ENCODE results near the gene LDLRAD4.
A peak's percentile ranks its signal among the peaks of the same experiment; 100 is the strongest.

LDLRAD4 gene

GRCh38 chr18:13226533-13227144, 8.1 kb downstream of the LDLRAD4 start:
- Histone ChIP-seq H2BK5ac (ENCODE audit: low read depth, low read length, poor library complexity, severe bottlenecking) (no peak overlapping the region), H3K27me3 (ENCODE audit: control insufficient read depth in 1 of 2, insufficient read depth in 1 of 2, low read length in 2 of 2) (peaks cover 15 to 34% of the 10 kb centered on the region in 2 experiments)

GRCh38 chr18:13227910-13228309, 9.3 kb downstream of the LDLRAD4 start:
- Histone ChIP-seq H4K8ac (ENCODE audit: low read length) (no peak overlapping the region), H2BK120ac (ENCODE audit: low read depth, low read length) (no peak overlapping the region), H3K27ac (ENCODE audit: low read length, poor library complexity, severe bottlenecking) (no peak overlapping the region), H3K27me3 (ENCODE audit: control insufficient read depth in 1 of 2, insufficient read depth in 1 of 2, low read length in 2 of 2) (peaks cover 14 to 21% of the 10 kb centered on the region in 2 experiments), H3K23ac (ENCODE audit: low read length in 2 of 2) (no peak overlapping the region), H3K4me3 (ENCODE audit: insufficient read depth in 1 of 2, low read depth in 1 of 2, low read length in 2 of 2) (no peak overlapping the region), H2BK5ac (ENCODE audit: low read depth, low read length, poor library complexity, severe bottlenecking) (no peak overlapping the region), H2BK15ac (ENCODE audit: low read depth, poor library complexity, severe bottlenecking) (no peak overlapping the region), H3K9ac (ENCODE audit: low read length) (no peak overlapping the region), H2AK5ac (ENCODE audit: low read length, severe bottlenecking) (no peak overlapping the region), H3K4ac (ENCODE audit: low read depth in 1 of 2, low read length in 2 of 2) (no peak overlapping the region), H2BK12ac (ENCODE audit: low read length in 2 of 2) (no peak overlapping the region), H3K9me3 (ENCODE audit: control insufficient read depth, low read length) (no peaks in the 10 kb centered on the region), H3K18ac (ENCODE audit: low read depth in 1 of 2, low read length in 2 of 2) (no peak overlapping the region), H3K79me1 (replicated peaks; ENCODE audit: low read length, poor library complexity, severe bottlenecking) (no peaks in the 10 kb centered on the region), H3K36me3 (ENCODE audit: control insufficient read depth in 1 of 2, insufficient read depth in 2 of 2, low read depth in 1 of 2, low read length in 2 of 2) (no peaks in the 10 kb centered on the region), H2AFZ (ENCODE audit: low read depth, low read length) (no peak overlapping the region), H3K4me1 (ENCODE audit: control insufficient read depth, insufficient read depth, low read depth, low read length) (no peaks in the 10 kb centered on the region), H4K91ac (ENCODE audit: low read length) (no peak overlapping the region), H3K14ac (ENCODE audit: low read length in 2 of 2) (no peak overlapping the region), H3K4me2 (ENCODE audit: low read length, poor library complexity, severe bottlenecking) (no peak overlapping the region)
- no peak for DNase-seq
- 85% methylated on average over 6 of the region's 6 CpGs for WGBS

More at GRCh38 chr18:13226533-13227144, 8.1 kb downstream of the LDLRAD4 start:
- Histone ChIP-seq H3K14ac (ENCODE audit: low read length in 2 of 2) (no peak overlapping the region), H4K91ac (ENCODE audit: low read length) (no peak overlapping the region), H3K9me3 (ENCODE audit: control insufficient read depth, low read length) (no peaks in the 10 kb centered on the region), H2BK12ac (ENCODE audit: low read length in 2 of 2) (no peak overlapping the region), H3K27ac (ENCODE audit: low read length, poor library complexity, severe bottlenecking) (no peak overlapping the region), H3K18ac (ENCODE audit: low read depth in 1 of 2, low read length in 2 of 2) (no peak overlapping the region), H2AK5ac (ENCODE audit: low read length, severe bottlenecking) (no peak overlapping the region), H3K4ac (ENCODE audit: low read depth in 1 of 2, low read length in 2 of 2) (no peak overlapping the region), H3K36me3 (ENCODE audit: control insufficient read depth in 1 of 2, insufficient read depth in 2 of 2, low read depth in 1 of 2, low read length in 2 of 2) (no peaks in the 10 kb centered on the region), H2BK15ac (ENCODE audit: low read depth, poor library complexity, severe bottlenecking) (no peak overlapping the region), H3K4me1 (ENCODE audit: control insufficient read depth, insufficient read depth, low read depth, low read length) (peaks cover 3% of the 10 kb centered on the region), H2BK120ac (ENCODE audit: low read depth, low read length) (no peak overlapping the region), H3K9ac (ENCODE audit: low read length) (no peak overlapping the region), H3K23ac (ENCODE audit: low read length in 2 of 2) (no peak overlapping the region), H2AFZ (ENCODE audit: low read depth, low read length) (no peak overlapping the region), H3K4me3 (ENCODE audit: insufficient read depth in 1 of 2, low read depth in 1 of 2, low read length in 2 of 2) (no peak overlapping the region), H4K8ac (ENCODE audit: low read length) (no peak overlapping the region), H3K79me1 (replicated peaks; ENCODE audit: low read length, poor library complexity, severe bottlenecking) (no peaks in the 10 kb centered on the region), H3K4me2 (ENCODE audit: low read length, poor library complexity, severe bottlenecking) (no peak overlapping the region)
- no peak for DNase-seq
- WGBS = 73% methylated on average over 4 of the region's 5 CpGs

GRCh38 chr18:13229001-13229671, 10.6 kb downstream of the LDLRAD4 start:
- no peak overlapping the region for H3K27ac ChIP-seq (ENCODE audit: low read length, poor library complexity, severe bottlenecking)
- no peaks in the 10 kb centered on the region for H3K4me1 ChIP-seq (ENCODE audit: control insufficient read depth, insufficient read depth, low read depth, low read length)
- no peak overlapping the region for H3K4me3 ChIP-seq (ENCODE audit: insufficient read depth in 1 of 2, low read depth in 1 of 2, low read length in 2 of 2)
- H2BK15ac ChIP-seq (ENCODE audit: low read depth, poor library complexity, severe bottlenecking) = no peak overlapping the region
- DNase-seq = no peak
- WGBS = 80% methylated on average over 13 of the region's 13 CpGs
- H3K27me3 ChIP-seq (ENCODE audit: control insufficient read depth in 1 of 2, insufficient read depth in 1 of 2, low read length in 2 of 2) = peaks cover 10 to 16% of the 10 kb centered on the region in 2 experiments
- H3K79me1 ChIP-seq (replicated peaks; ENCODE audit: low read length, poor library complexity, severe bottlenecking) = no peaks in the 10 kb centered on the region
- H4K91ac ChIP-seq (ENCODE audit: low read length) = no peak overlapping the region
- H3K14ac ChIP-seq (ENCODE audit: low read length in 2 of 2) = no peak overlapping the region
- H3K9me3 ChIP-seq (ENCODE audit: control insufficient read depth, low read length) = no peaks in the 10 kb centered on the region
- no peak overlapping the region for H2AFZ ChIP-seq (ENCODE audit: low read depth, low read length)
- H3K36me3 ChIP-seq (ENCODE audit: control insufficient read depth in 1 of 2, insufficient read depth in 2 of 2, low read depth in 1 of 2, low read length in 2 of 2) = no peaks in the 10 kb centered on the region
- no peak overlapping the region for H3K18ac ChIP-seq (ENCODE audit: low read depth in 1 of 2, low read length in 2 of 2)
- H3K4me2 ChIP-seq (ENCODE audit: low read length, poor library complexity, severe bottlenecking) = no peak overlapping the region
- H2BK120ac ChIP-seq (ENCODE audit: low read depth, low read length) = no peak overlapping the region
- no peak overlapping the region for H2AK5ac ChIP-seq (ENCODE audit: low read length, severe bottlenecking)
- H3K23ac ChIP-seq (ENCODE audit: low read length in 2 of 2) = no peak overlapping the region
- no peak overlapping the region for H2BK5ac ChIP-seq (ENCODE audit: low read depth, low read length, poor library complexity, severe bottlenecking)
- no peak overlapping the region for H3K9ac ChIP-seq (ENCODE audit: low read length)
- no peak overlapping the region for H3K4ac ChIP-seq (ENCODE audit: low read depth in 1 of 2, low read length in 2 of 2)
- no peak overlapping the region for H4K8ac ChIP-seq (ENCODE audit: low read length)
- H2BK12ac ChIP-seq (ENCODE audit: low read length in 2 of 2) = no peak overlapping the region

- Histone ChIP-seq H2AK5ac (ENCODE audit: low read length, severe bottlenecking) (no peak overlapping the region), H4K91ac (ENCODE audit: low read length) (no peak overlapping the region), H3K4me2 (ENCODE audit: low read length, poor library complexity, severe bottlenecking) (no peak overlapping the region), H2AFZ (ENCODE audit: low read depth, low read length) (no peak overlapping the region), H4K8ac (ENCODE audit: low read length) (peak overlapping the region; percentile 2), H3K27ac (ENCODE audit: low read length, poor library complexity, severe bottlenecking) (no peak overlapping the region), H3K14ac (ENCODE audit: low read length in 2 of 2) (no peak overlapping the region), H2BK12ac (ENCODE audit: low read length in 2 of 2) (no peak overlapping the region), H3K4me3 (ENCODE audit: insufficient read depth in 1 of 2, low read depth in 1 of 2, low read length in 2 of 2) (no peak overlapping the region), H3K23ac (ENCODE audit: low read length in 2 of 2) (no peak overlapping the region), H3K9me3 (ENCODE audit: control insufficient read depth, low read length) (no peaks in the 10 kb centered on the region), H2BK120ac (ENCODE audit: low read depth, low read length) (no peak overlapping the region), H3K18ac (ENCODE audit: low read depth in 1 of 2, low read length in 2 of 2) (no peak overlapping the region), H3K27me3 (ENCODE audit: control insufficient read depth in 1 of 2, insufficient read depth in 1 of 2, low read length in 2 of 2) (peaks cover 8 to 32% of the 10 kb centered on the region in 2 experiments), H3K4ac (ENCODE audit: low read depth in 1 of 2, low read length in 2 of 2) (no peak overlapping the region), H3K36me3 (ENCODE audit: control insufficient read depth in 1 of 2, insufficient read depth in 2 of 2, low read depth in 1 of 2, low read length in 2 of 2) (no peaks in the 10 kb centered on the region), H2BK15ac (ENCODE audit: low read depth, poor library complexity, severe bottlenecking) (no peak overlapping the region), H2BK5ac (ENCODE audit: low read depth, low read length, poor library complexity, severe bottlenecking) (no peak overlapping the region), H3K4me1 (ENCODE audit: control insufficient read depth, insufficient read depth, low read depth, low read length) (no peaks in the 10 kb centered on the region), H3K79me1 (replicated peaks; ENCODE audit: low read length, poor library complexity, severe bottlenecking) (no peaks in the 10 kb centered on the region), H3K9ac (ENCODE audit: low read length) (no peak overlapping the region)
- 89% methylated on average over 16 of the region's 17 CpGs for WGBS
- no peak for DNase-seq
Observed at GRCh38 chr18:13231151-13231550, 12.6 kb downstream of the LDLRAD4 start.

All from mesenchymal stem cell (in vitro differentiated cells and primary cell).